GM18867 (cell line): ENCODE data around the gene DSG3.
A peak's percentile ranks its signal among the peaks of the same experiment; 100 is the strongest.
"Not testable (repeated sequence)": the region's sequence is repeated elsewhere in the genome, so short reads cannot be mapped to it uniquely, and the experiment has no call there.

Experiments used
- ATAC-seq: cut with Tn5 transposase; IDR thresholded peaks from one replicate; pipeline ENCODE4 v1.9.1; 2021; ENCODE audit warnings: mild to moderate bottlenecking, moderate library complexity; ENCODE audit not compliant: unreplicated experiment

Gene DSG3

DNA sequence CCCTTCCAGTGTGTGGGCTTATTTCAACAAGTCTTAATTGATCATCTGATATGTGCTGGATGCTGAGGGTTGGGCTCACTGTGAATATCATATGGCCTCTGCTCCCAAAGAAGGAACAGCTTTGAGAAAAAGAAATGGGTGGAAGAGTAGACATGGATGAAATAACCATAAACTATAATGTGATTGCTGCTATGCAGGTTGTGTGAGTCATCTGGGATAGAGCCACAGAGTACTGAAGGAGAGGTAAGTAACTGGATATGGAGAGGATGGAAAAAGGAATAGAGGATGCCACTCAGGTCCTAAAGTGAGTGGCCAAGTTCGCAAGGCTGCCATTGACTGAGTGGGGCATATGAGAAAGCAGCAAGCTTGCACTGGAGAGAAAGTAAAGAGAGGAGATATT is 41.8 kb downstream of the DSG3 start:
- no peak for ATAC-seq

GRCh38 chr18:31490387-31490786 is 42.8 kb downstream of the DSG3 start:
- peak; percentile 93 for ATAC-seq

DNA sequence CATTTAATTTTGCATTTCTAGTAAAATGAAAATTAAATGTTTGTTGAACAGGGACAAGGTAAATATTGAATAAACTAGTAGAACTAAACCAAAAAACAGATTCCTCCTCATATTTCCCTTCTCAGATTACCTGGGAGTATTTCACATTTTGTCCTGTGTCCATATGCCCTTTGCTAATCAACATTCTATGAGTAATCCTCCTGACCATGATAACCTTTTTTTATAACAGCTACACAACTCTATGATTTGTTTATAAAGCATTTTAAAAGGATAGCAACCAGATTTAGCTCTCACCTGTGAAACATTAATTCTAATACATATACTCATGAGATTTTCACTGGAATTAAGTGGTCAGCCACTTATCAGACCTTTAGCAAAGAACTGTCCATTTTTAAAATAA is 43.3 kb downstream of the DSG3 start:
- ATAC-seq, result no peak

GRCh38 chr18:31491586-31491985 is 44.0 kb downstream of the DSG3 start:
- ATAC-seq, result no peak

- ATAC-seq, result no peak
Observed at GRCh38 chr18:31492671-31493070, 45.1 kb downstream of the DSG3 start.

- no peak for ATAC-seq
Observed at GRCh38 chr18:31493171-31493570, 45.6 kb downstream of the DSG3 start.

DNA sequence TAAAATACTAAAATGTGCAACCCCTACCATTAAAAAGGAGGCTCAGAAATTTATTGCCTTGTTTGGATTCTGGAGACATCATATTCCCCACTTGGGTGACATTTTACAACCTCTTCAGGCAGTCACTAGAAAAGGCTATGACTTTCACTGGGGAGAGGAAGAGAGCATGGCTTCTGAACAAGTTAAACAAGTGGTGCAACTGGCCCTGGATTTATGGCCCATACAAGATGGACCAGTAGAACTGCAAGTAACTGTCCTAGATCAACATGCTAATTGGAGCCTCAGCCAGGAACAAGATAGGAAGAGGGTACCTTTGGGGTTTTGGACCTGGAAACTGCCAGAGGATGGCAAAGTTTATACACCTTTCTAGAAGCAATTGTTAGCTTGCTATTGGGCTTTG is 46.4 kb downstream of the DSG3 start:
- ATAC-seq, result no peak

GRCh38 chr18:31494705-31495244 is 47.2 kb downstream of the DSG3 start:
- not testable (repeated sequence) for ATAC-seq

GRCh38 chr18:31497404-31497835 is 49.9 kb downstream of the DSG3 start:
- no peak for ATAC-seq

GRCh38 chr18:31497836-31498573 is 50.5 kb downstream of the DSG3 start, which contains the start of gene DSG2:
TSS of gene DSG2 (plus strand) at chr18:31498177. CDS start at chr18:31498252, 75 bp downstream.
- peak; percentile 54 for ATAC-seq

GRCh38 chr18:31498574-31499524 is 51.3 kb downstream of the DSG3 start:
- ATAC-seq, result no peak

GRCh38 chr18:31500051-31500688 is 52.6 kb downstream of the DSG3 start:
- ATAC-seq, result peak; percentile 88

GRCh38 chr18:31503011-31503410 is 55.5 kb downstream of the DSG3 start:
- ATAC-seq, result no peak

DNA sequence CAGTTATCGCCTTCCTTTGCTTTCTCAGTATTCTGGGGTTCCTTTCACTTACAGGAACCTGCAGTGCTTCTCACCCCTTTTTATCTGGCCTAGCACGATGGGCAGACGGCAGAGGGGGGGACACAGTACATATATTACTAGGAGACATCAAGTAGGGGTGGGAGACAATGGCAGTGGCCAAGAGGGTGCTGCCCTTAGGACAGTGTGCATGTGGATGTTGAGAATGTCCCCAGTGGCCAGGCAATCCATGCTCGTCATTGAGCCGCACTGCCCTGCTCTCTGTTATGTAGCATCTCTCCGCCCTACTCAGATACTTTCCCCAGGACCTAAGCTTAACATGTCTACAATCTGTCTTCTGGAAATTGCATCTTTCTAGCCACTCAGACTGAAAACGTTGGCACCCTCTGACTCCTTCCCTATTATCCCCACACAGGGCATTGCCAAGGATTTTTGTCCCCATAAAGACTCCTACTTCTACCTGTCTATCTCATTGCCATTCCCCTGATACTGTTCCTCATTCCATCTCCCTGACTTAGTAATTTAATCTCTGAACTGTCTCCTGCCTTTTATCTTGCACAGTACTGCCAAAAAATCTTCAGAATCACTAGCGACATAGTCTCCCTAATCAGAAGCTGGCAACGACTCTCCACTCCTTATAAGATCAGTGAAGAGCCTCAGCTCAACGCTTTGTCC is 57.1 kb downstream of the DSG3 start:
- ATAC-seq, result no peak

- no peak for ATAC-seq
Observed at GRCh38 chr18:31505156-31505555, 57.6 kb downstream of the DSG3 start.

GRCh38 chr18:31506024-31506742 is 58.6 kb downstream of the DSG3 start:
- ATAC-seq, result no peak

GRCh38 chr18:31507124-31507523 is 59.6 kb downstream of the DSG3 start:
- not testable (repeated sequence) for ATAC-seq

DNA sequence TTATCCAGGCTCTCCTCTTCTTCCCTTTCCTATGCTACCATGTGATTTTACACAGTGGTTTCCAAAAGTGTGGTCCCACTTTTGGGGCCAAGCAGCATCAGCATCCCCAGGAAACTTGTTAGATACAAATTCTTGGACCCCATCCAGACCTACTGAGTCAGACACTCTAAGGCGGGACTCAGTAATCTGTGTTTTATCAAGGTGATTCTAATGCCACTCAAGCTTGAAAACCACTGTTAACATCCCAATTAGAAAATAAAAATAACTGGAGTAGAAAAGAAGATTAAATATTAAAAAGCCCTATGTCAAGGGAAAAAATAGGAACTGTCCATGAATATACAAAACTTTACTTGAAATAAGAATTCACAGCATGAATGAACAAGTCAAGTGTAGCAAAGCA is 61.2 kb downstream of the DSG3 start:
- no peak for ATAC-seq

DNA sequence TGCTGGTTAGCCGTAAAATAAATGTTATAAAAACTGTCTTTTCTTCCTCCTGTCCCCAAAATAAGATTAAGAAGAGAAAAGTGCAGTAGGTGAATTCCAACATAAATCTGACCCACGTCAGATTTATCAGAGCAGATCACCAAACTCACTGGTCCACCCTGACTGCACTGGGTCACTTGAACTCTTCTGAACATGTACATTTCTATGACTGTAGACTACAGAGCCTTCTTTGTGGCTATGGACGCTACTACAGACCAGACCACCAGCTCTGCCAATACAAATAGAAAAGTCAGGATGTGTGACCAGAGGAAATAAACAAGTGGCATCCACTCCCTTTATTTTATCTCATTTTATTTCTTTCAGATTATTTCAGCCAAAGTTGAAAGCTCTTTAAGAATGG is 62.0 kb downstream of the DSG3 start:
- no peak for ATAC-seq

DNA sequence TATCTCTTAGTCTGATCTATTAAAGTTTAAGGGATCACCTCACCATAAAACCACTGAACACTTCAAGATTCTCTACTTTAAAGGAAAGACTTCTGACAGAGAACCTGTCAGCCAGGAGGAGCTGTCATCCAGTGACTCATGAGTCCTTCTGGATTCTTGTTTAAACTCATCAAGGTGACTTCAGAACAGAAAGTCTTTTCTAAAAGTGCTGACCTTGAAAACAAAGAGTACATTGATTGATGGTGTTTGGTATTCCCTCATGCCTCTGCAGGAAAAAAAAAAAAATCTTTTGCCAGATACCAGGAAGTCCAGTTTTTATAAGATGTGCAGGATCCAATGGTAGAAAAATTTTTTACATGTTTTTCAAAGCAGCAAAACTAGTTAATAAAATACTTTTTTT is 62.8 kb downstream of the DSG3 start:
- no peak for ATAC-seq
